Esophagus squamous epithelium (tissue), 5 donors: ENCODE measurements around the gene OR6S1. TPM values are rescaled to one million over a fixed set of nuclear protein-coding genes. Genes with fewer than 3 reads are reported as not detected.
A peak's percentile ranks its signal among the peaks of the same experiment; 100 is the strongest.
"Not testable (repeated sequence)": the region's sequence is repeated elsewhere in the genome, so short reads cannot be mapped to it uniquely, and the experiment has no call there.

Source experiments
- DNase-seq: peaks from one replicate; lab custom pipeline; 2025; lab: John Stamatoyannopoulos, UW
- H3K27ac ChIP-seq, 4 donors: fragments of 200-600 bp; sonication (generic); one replicate each; pipeline ENCODE4 v1.5.1; 2016 to 2019; ENCODE audit warnings: mild to moderate bottlenecking in 1 of 4
- H3K27me3 ChIP-seq, 4 donors: fragments of 200-600 bp; sonication (generic); 1 replicate in 3 of 4; 2 replicates in 1 of 4; pipeline versions ENCODE4 v1.5.1 to v1.6.0; 2017 to 2021; ENCODE audit warnings: antibody characterized with exemption in 1 of 4
- H3K36me3 ChIP-seq, 3 donors: fragments of 200-600 bp; sonication (generic); one replicate each; pipeline ENCODE4 v1.5.1; 2016 to 2019
- H3K4me1 ChIP-seq, 3 donors: fragments of 200-600 bp; sonication (generic); one replicate each; pipeline ENCODE4 v1.5.1; 2017 to 2019
- H3K4me3 ChIP-seq, 4 donors: fragments of 200-600 bp; sonication (generic); 1 replicate in 3 of 4; 2 replicates in 1 of 4; pipeline ENCODE4 v1.5.1; 2016 to 2019; ENCODE audit warnings: mild to moderate bottlenecking in 2 of 4, moderate library complexity in 1 of 4
- H3K9me3 ChIP-seq, 3 donors: fragments of 200-600 bp; sonication (generic); one replicate each; pipeline ENCODE4 v1.5.1; 2016 to 2019
- CTCF ChIP-seq, 6 experiments: fragments of 450-650 bp in 4 of 6; fragments of 200-600 bp in 2 of 6; sonication (generic) in 2 of 6; IDR thresholded peaks; one replicate each; pipeline ENCODE4 v1.5.1; 2016 to 2019; ENCODE audit warnings: antibody characterized with exemption in 6 of 6, mild to moderate bottlenecking in 4 of 6, moderate library complexity in 4 of 6
- POLR2A ChIP-seq, 4 donors: fragments of 450-650 bp; IDR thresholded peaks; one replicate each; pipeline ENCODE4 v1.6.1; 2017; ENCODE audit warnings: antibody characterized with exemption in 4 of 4, mild to moderate bottlenecking in 4 of 4, moderate library complexity in 3 of 4
- WGBS, 2 donors: methylation state at CpG; one replicate each; pipeline ENCODE4 v1.1.5; 2018; 5-methylcytosine and 5-hydroxymethylcytosine counted together
- intact Hi-C: fragments of 100-400 bp; cut with DNase I; formaldehyde crosslinking; loops from one replicate; pipeline ENCODE4 v1.15.0; 2022
- total RNA-seq, 4 donors: library from RNA; depleted of rRNA; stranded (reverse); fragments of >200 nt; gene quantifications; one replicate each; pipeline ENCODE4 v1.1.0, GENCODE V29; 2016
- donor health status: DM: yes; HTN: yes; CAD: no.

OR6S1 gene
- total RNA-seq, 4 donors from 2014 or later: not detected

- TF ChIP-seq CTCF (IDR thresholded peaks at IDR 0.05): no peak
- no peak for TF ChIP-seq POLR2A (IDR thresholded peaks at IDR 0.05)
- WGBS, 2 donors: 23 to 31% methylated on average over 9 to 11 of the region's 12 CpGs
- H3K4me1 ChIP-seq: peaks cover 3 to 57% (median 9%) of the 10 kb centered on the region in 3 donors
- no peak overlapping the region for H3K27ac ChIP-seq
- H3K36me3 ChIP-seq: no peaks in the 10 kb centered on the region
- intact Hi-C loops: no loop called here
- DNase-seq: no peak
- H3K27me3 ChIP-seq: peaks cover 0 to 50% (median 1%) of the 10 kb centered on the region in 4 donors
- no peaks in the 10 kb centered on the region for H3K9me3 ChIP-seq
- H3K4me3 ChIP-seq: peak overlapping the region in 1 of 4 donors; percentile 50
Observed at GRCh38 chr14:20626274-20626673, 15.2 kb downstream of the OR6S1 start.

- WGBS, 2 donors: 7 to 14% methylated on average over 22 of the region's 22 CpGs
- H3K27ac ChIP-seq: peak overlapping the region; percentile 5 to 48 (median 32)
- no peaks in the 10 kb centered on the region for H3K9me3 ChIP-seq
- intact Hi-C loops: no loop called here
- peaks cover 0 to 44% (median 0%) of the 10 kb centered on the region in 3 donors for H3K4me1 ChIP-seq
- no peaks in the 10 kb centered on the region for H3K36me3 ChIP-seq
- H3K4me3 ChIP-seq: peak overlapping the region; percentile 14 to 50 (median 27)
- DNase-seq: no peak
- no peak for TF ChIP-seq CTCF (IDR thresholded peaks at IDR 0.05)
- TF ChIP-seq POLR2A (IDR thresholded peaks at IDR 0.05): no peak
- peaks cover 0 to 37% (median 0%) of the 10 kb centered on the region in 4 donors for H3K27me3 ChIP-seq
Observed at GRCh38 chr14:20624495-20625070, 16.9 kb downstream of the OR6S1 start.

- 40 to 61% methylated on average over 14 to 15 of the region's 15 CpGs for WGBS, 2 donors
- Histone ChIP-seq H3K4me3 (no peak overlapping the region), H3K27ac (no peak overlapping the region), H3K9me3 (no peaks in the 10 kb centered on the region), H3K36me3 (no peaks in the 10 kb centered on the region), H3K4me1 (peaks cover 0 to 44% (median 0%) of the 10 kb centered on the region in 3 donors), H3K27me3 (peaks cover 0 to 36% (median 0%) of the 10 kb centered on the region in 4 donors)
- DNase-seq: no peak
- TF ChIP-seq POLR2A (IDR thresholded peaks at IDR 0.05) (no peak), CTCF (IDR thresholded peaks at IDR 0.05) (no peak)
- intact Hi-C loops: no loop called here
Observed at GRCh38 chr14:20623798-20624197, 17.7 kb downstream of the OR6S1 start.

- no peaks in the 10 kb centered on the region for H3K36me3 ChIP-seq
- DNase-seq: no peak
- no peak for TF ChIP-seq POLR2A (IDR thresholded peaks at IDR 0.05)
- no peak for TF ChIP-seq CTCF (IDR thresholded peaks at IDR 0.05)
- H3K27ac ChIP-seq: no peak overlapping the region
- intact Hi-C loops: no loop called here
- H3K27me3 ChIP-seq: peaks cover 0 to 27% (median 0%) of the 10 kb centered on the region in 4 donors
- no peaks in the 10 kb centered on the region for H3K9me3 ChIP-seq
- peaks cover 0 to 44% (median 0%) of the 10 kb centered on the region in 3 donors for H3K4me1 ChIP-seq
- 38 to 42% methylated on average over 17 to 20 of the region's 29 CpGs for WGBS, 2 donors
- H3K4me3 ChIP-seq: peak overlapping the region in 2 of 4 donors; percentile 3 to 34
Observed at GRCh38 chr14:20622816-20623291, 18.6 kb downstream of the OR6S1 start.

GRCh38 chr14:20620798-20621478 is 20.6 kb downstream of the OR6S1 start:
- no peaks in the 10 kb centered on the region for H3K9me3 ChIP-seq
- no peak for TF ChIP-seq CTCF (IDR thresholded peaks at IDR 0.05)
- no peak for TF ChIP-seq POLR2A (IDR thresholded peaks at IDR 0.05)
- no peaks in the 10 kb centered on the region for H3K36me3 ChIP-seq
- H3K27ac ChIP-seq: no peak overlapping the region
- DNase-seq: no peak
- H3K27me3 ChIP-seq: peaks cover 0 to 13% (median 0%) of the 10 kb centered on the region in 4 donors
- WGBS, 2 donors: 42 to 60% methylated on average over 2 of the region's 2 CpGs
- H3K4me3 ChIP-seq: no peak overlapping the region
- intact Hi-C loops: no loop called here
- peaks cover 0 to 31% (median 0%) of the 10 kb centered on the region in 3 donors for H3K4me1 ChIP-seq

- H3K27ac ChIP-seq: not testable (repeated sequence)
Observed at GRCh38 chr14:20619688-20620087, 21.8 kb downstream of the OR6S1 start.

More at GRCh38 chr14:20619688-20620087, 21.8 kb downstream of the OR6S1 start:
- H3K27me3 ChIP-seq, DNase-seq, H3K9me3 ChIP-seq, H3K4me3 ChIP-seq, H3K36me3 ChIP-seq: not testable (repeated sequence)
- H3K4me1 ChIP-seq: peaks cover 0 to 25% (median 0%) of the 10 kb centered on the region in 3 donors
- intact Hi-C loops: loop anchor here (10.0 kb wide), 1 partner anchor 355 kb away; no protein-coding TSS in a partner anchor
- WGBS, 2 donors: 76 to 79% methylated on average over 6 of the region's 6 CpGs
